Right ventricle myocardium inferior (tissue), 1 donor: ENCODE measurements around the gene CNGB1. TPM values are rescaled to one million over a fixed set of nuclear protein-coding genes. Genes with fewer than 3 reads are reported as not detected.
"Not testable (repeated sequence)": the region's sequence is repeated elsewhere in the genome, so short reads cannot be mapped to it uniquely, and the experiment has no call there.

Experiments used
- ATAC-seq: fragments of 200-7000 bp; cut with Tn5 transposase; one replicate; pipeline ENCODE4 v1.9.1; 2020; ENCODE audit warnings: mild to moderate bottlenecking, moderate library complexity
- DNase-seq: peaks from one replicate; pipeline ENCODE4 v3.0.0; 2021; ENCODE audit errors: missing footprints
- intact Hi-C: fragments of 100-400 bp; cut with DNase I; formaldehyde crosslinking; loops from one replicate; pipeline ENCODE4 v1.11.0; 2022
- total RNA-seq: library from RNA; stranded (reverse); fragmentation: NEBNext Ultra II Directional; extraction: Animal tissue kit (Norgen Biotek cat#: 25700); gene quantifications from one replicate; pipeline ENCODE4 v1.2.1, GENCODE V29; 2021
- donor health status: DM: no; HTN: yes; CAD: no; lungs with severe emphysema.

The CNGB1 gene
- total RNA-seq, 1 donor from 2014 or later = not detected

GRCh38 chr16:57944970-57945739, 25.8 kb downstream of the CNGB1 start:
- no peak for ATAC-seq
- intact Hi-C loops = no loop called here
- no peak for DNase-seq

- DNase-seq, intact Hi-C loops, ATAC-seq: not testable (repeated sequence)
Observed at GRCh38 chr16:57943381-57943780, 27.5 kb downstream of the CNGB1 start.

GRCh38 chr16:57941901-57942300, 29.0 kb downstream of the CNGB1 start:
- ATAC-seq, intact Hi-C loops, DNase-seq: not testable (repeated sequence)

DNA sequence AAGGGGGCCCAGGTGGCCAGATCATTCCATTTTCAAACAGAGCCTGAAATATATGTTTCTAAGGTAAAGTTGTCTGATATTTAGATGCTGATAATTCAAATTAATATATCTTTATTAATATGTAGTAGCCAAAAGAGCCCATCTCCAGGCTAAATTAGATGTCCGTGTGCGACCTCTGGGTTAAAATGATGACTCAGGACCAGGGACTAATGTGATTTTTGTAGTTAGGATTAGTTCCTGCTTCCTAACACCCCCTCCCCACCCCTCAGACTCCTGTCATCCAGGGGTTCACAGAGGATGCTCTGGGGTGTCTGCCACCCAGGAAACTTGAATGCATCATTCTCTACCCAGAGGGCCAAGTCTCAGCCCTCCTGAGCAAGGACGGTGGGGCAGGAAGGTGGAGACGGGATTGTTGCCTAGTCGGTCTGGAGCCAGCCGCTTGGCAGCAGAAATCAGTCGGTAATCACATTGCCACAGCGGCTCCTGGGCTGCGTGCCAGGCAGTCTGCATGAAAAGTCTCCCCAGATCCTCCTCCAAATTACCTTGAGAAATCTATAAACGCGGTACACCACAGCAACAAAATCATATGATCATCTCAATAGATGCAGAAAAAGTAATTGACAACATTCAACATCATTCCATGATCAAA, 29.8 kb downstream of the CNGB1 start:
- DNase-seq = peak; percentile 89
- ATAC-seq = peak; percentile 29
- intact Hi-C loops = no loop called here

- intact Hi-C loops = no loop called here
Observed at GRCh38 chr16:57940382-57940966, 30.5 kb downstream of the CNGB1 start.

GRCh38 chr16:57939872-57940224, 31.1 kb downstream of the CNGB1 start:
- intact Hi-C loops = loop anchor here (5.0 kb wide), 1 partner anchor 47 kb away; no protein-coding TSS in a partner anchor
- no peak for ATAC-seq
- no peak for DNase-seq

More at GRCh38 chr16:57940382-57940966, 30.5 kb downstream of the CNGB1 start:
- ATAC-seq (no peak), DNase-seq (no peak)

DNA sequence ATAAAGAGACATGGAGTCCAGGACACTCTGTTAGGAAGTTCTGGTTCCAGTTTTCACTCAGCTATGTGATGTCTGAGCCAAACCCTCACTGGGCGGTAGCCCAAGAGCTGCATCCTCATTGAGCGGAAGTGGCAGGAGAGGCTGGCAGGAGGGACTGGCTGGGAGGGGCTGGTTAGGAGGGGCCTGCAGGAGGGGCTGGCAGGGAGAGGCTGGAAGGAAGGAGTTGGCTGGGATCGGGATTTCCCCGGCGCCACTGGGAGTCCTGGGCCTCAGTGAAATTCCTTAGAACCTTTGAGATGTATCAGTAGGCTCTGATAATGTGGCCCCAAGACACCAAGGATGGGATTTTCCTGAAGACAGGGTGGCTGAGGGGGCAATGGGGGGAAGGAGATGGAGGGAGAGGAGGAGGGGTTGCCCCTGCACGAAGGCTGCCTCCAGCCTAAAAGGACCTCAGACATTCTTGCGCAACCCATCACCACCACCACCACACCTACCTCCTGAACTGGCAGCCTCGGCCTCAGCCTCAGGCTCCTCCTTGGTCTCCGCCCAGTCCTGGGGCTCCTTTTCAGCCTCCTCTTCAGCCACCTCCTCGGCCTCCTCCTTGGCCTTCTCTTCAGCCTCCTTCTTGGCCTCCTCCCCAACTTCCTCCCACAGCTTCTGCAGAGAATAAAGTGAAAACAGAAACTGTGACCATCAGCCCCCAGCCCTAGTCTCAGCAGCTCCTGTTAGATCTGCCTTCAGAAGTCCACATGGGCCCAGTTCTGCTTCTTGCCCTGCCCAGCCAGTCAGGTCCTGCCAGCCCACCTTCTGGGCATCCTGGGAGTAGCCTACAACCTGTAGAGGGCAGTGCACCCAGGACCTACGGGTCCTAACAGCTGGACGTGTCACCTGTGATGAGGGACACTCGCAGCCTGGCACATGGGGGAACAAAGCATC, 31.7 kb downstream of the CNGB1 start:
- ATAC-seq (peak; percentile 88), DNase-seq (peak; percentile 89)
- intact Hi-C loops = loop anchor here (5.0 kb wide), 1 partner anchor 48 kb away; no protein-coding TSS in a partner anchor

GRCh38 chr16:57938484-57938883, 32.4 kb downstream of the CNGB1 start:
- intact Hi-C loops = loop anchor here (5.0 kb wide), 1 partner anchor 49 kb away; no protein-coding TSS in a partner anchor
- DNase-seq = no peak
- ATAC-seq = no peak

GRCh38 chr16:57937861-57938260, 33.1 kb downstream of the CNGB1 start:
- DNase-seq = no peak
- intact Hi-C loops = loop anchor here (5.0 kb wide), 1 partner anchor 49 kb away; no protein-coding TSS in a partner anchor
- ATAC-seq = no peak

GRCh38 chr16:57935904-57936303, 35.0 kb downstream of the CNGB1 start:
- DNase-seq = no peak
- peak; percentile 77 for ATAC-seq
- intact Hi-C loops = loop anchor here (5.0 kb wide), 1 partner anchor 51 kb away; no protein-coding TSS in a partner anchor

DNA sequence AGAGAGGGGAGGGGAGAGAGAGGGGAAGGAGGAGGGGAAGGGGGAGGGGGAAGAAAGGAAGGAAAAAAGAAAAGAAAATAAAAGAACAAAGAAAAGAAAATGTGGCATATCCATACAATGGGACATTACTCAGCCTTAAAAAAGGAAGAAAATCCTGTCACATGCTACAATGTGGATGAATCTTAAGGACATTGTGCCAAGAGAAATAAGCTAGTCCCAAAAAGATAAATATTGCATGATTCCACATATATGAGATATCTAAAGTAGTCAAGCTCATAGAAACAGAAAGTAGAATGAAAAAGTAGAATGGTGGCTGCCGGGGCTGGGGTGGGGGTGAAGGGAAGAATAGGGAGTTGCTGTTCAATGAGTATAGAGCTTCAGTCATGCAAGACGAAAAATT, 40.4 kb downstream of the CNGB1 start:
- intact Hi-C loops = no loop called here
- ATAC-seq = no peak
- no peak for DNase-seq

DNA sequence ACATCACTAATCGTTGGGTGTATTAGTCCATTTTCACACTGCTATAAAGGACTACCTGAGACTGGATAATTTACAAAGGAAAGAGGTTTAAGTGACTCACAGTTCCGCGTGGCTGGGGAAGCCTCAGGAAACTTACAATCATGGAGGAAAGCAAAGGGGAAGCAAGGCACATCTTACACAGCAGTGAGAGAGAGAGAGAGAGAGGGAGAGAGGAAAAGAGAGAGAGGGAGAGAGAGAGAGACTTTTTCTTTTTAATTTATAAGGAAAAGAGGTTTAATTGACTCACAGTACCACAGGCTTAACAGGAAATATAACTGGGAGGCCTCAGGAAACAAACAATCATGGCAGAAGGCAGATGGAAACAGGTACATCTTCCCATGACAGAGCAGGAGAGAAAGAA, 41.7 kb downstream of the CNGB1 start:
- ATAC-seq = no peak
- DNase-seq = no peak
- intact Hi-C loops = no loop called here

DNA sequence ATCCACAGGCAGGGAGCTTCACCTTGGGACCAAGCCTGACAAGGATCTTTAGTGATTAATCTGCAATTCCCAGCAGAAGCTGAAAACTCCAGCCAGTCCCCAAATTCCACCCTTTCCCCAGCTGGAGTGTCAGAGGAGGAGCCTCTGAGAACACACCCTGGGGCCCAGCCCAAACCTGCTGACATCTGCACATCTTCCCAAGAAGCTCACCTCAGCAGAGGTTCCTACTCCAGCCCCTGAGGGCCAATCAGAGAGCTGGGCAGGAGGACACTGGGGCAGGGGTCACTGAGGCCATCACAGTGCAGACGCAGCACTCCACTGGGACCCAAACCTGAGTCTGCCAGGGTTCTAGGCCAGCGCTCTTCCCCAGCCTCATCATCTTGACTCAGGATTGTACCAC, 44.9 kb downstream of the CNGB1 start:
- intact Hi-C loops = no loop called here
- no peak for ATAC-seq
- DNase-seq = no peak

- intact Hi-C loops = no loop called here
- no peak for ATAC-seq
- no peak for DNase-seq
Observed at GRCh38 chr16:57925310-57925709, 45.6 kb downstream of the CNGB1 start.

DNA sequence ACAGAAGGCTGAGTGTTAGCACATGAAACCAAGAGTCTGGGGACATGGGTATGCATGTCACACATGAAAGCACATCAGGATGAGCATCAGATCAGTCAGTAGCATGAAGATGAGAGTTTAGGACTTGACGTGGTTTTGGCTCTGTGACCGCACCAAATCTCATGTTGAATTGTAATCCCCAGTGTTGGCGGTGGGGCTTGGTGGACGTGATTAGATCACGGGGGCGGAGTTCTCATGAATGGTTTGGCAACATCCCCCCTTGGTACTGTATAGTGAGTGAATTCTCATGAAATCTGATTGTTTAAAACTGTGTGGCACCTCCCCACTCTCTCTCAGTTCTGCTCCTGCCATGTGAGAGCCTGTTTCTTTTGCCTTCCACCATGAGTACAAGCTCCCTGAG, 46.4 kb downstream of the CNGB1 start:
- DNase-seq (no peak), ATAC-seq (no peak)
- intact Hi-C loops = no loop called here

GRCh38 chr16:57923841-57924240, 47.1 kb downstream of the CNGB1 start:
- ATAC-seq = no peak
- DNase-seq = no peak
- intact Hi-C loops = no loop called here

DNA sequence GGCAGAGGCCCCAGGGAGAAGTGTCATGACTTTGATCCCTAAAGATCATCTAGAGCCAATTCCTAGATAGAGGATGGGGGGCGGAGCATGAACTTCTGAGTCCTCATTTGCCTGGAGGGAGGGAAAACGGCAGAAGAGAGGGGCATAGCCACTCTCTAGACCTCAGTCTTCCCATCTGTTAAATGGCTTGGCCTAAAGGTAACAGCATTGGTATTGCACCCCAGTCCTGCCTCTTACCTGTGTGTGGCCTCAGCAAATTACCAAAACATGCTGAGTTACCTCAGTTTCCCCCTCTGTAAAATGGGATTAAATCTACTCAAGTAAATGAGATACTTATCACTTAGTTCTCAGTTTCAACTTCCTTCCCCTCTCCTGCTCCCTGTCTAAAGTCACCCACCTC, 47.5 kb downstream of the CNGB1 start:
- DNase-seq (no peak), ATAC-seq (no peak)
- intact Hi-C loops = no loop called here

GRCh38 chr16:57920880-57921229, 50.1 kb downstream of the CNGB1 start:
- ATAC-seq (no peak), DNase-seq (no peak)
- intact Hi-C loops = no loop called here
